Stimulated activated CD8-positive, alpha-beta memory T cell treated with anti-CD3 and anti-CD28 coated beads, Interleukin-12 subunit alpha, Interleukin-12 subunit beta, amount 100 ng/mL, for 1 hour (primary cell): Measurements from ENCODE around the gene SPRYD4.
"Not testable (repeated sequence)": the region's sequence is repeated elsewhere in the genome, so short reads cannot be mapped to it uniquely, and the experiment has no call there.

Experiments used
- DNase-seq: peaks from one replicate; pipeline ENCODE4 v3.0.0-alpha.2; 2020; ENCODE audit warnings: low read depth

Gene SPRYD4

DNA sequence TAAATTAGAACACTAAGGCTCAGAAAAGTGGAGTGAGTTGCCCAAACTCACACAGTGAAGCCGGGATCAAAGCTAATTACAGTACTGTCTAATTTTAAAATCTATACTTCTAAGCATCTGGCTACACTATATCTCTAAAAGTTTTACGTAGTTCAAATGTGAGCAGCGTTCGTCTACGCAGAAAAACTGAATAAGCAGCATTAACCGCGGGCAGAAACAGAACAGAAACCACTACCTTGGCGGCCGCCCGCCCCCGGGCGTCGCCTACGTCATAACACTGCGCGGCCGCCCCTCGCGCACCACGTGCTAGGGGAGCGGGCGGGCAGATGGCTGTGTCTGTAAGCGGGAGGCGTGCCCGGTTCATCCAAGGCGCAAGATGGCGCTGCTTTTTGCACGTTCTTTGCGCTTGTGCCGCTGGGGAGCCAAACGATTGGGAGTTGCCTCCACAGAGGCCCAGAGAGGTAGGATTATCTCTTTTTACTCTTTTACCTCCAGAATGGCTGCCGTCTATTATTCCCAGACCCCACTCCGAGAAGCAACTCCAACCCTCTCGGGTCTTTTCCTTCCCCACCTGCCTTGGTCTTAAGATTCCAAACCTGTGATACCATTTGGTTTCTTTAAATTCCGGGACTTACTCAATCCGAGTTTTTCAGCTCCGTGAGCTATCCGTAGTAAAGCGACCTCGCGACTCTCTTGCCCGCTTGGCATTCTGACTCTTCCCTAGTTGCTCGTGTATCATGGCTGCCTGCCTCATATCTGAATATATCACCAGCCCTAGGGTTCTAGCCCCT lies at the start of gene SPRYD4:
TSS of gene SPRYD4 (plus strand) at position 363 of the 791 bp plus-strand sequence. CDS start at position 377, 14 bp downstream.
- peak; percentile 89 for DNase-seq

DNA sequence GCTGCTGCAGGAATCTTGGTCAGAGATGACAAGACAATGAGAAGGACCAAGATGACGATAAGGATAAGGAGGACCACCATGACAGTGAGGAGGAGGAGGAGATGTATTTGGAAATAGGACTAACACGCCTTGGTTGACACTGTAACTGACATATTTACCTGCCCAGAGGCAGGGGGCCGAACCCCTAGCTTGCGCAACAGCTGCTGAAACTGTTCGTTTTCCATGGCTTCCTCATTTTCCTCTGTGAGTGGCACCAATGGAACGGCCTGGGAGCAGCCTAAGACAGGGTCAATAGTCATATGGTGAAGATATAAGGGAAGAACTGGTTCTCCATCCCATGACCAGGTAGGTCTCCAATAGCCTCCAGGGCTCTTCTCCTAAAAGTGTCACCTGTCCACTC lies 48.0 kb upstream of the SPRYD4 start:
- DNase-seq: no peak

- DNase-seq: no peak
These were observed 43.2 kb upstream of the SPRYD4 start for GRCh38 chr12:56425193-56425592.

GRCh38 chr12:56425940-56426438 lies 42.4 kb upstream of the SPRYD4 start:
- DNase-seq: no peak

DNA sequence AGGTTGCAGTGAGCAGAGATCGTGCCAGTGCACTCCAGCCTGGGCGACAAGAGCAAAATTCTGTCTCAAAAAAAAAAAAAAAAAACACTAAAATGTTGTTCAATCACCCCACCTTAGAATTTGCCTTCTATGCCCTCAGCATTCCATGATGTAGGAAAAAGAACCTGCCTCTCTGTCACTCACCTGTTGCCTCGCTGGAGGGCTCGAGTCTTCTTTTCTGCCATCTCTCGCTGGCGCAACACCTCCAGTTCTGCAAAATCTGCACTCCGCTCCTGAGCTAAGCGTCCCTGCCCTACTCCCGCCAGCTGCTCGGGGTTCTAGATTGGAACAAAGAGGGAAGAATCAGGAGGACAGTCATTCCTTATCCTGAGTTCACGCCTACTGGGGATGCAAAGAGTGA lies 37.1 kb upstream of the SPRYD4 start:
- no peak for DNase-seq

DNA sequence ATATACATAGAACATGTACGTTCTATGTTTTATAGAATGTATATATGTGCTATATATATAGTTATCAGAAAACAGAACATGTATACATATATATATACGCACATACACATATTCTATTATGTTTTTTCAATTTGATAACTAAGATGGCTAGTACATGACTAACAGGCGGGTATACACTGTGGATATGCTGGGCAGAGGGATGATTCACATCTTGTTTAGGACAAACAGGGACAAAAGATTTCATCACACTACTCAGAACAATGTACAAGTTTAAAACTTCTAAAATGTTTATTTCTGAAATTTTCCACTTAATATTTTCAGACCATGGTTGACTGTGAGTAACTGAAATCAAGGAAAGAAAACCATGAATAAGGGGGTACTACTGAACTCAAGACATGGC lies 36.5 kb upstream of the SPRYD4 start:
- DNase-seq: no peak

GRCh38 chr12:56434828-56435227 lies 33.5 kb upstream of the SPRYD4 start:
- no peak for DNase-seq

- no peak for DNase-seq
These were observed 30.8 kb upstream of the SPRYD4 start for GRCh38 chr12:56437430-56438176.

DNA sequence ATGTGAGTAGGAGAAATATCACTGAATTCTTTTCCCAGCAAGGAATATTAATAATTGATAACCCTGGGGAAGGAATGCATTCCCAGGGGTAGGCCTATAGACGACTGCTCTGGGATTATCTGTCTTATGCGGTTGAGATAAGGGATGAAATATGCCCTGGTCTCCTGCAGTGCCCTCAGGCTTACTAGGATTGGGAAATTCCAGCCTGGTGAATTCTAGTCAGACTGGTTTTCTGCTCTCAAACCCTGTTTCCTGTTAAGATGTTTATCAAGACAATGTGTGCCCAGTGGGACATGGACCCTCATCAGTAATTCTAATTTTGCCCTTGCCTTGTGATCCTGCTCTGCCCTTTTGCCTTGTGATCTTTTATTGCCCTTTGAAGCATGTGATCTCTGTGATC lies 25.2 kb upstream of the SPRYD4 start:
- DNase-seq: not testable (repeated sequence)

DNA sequence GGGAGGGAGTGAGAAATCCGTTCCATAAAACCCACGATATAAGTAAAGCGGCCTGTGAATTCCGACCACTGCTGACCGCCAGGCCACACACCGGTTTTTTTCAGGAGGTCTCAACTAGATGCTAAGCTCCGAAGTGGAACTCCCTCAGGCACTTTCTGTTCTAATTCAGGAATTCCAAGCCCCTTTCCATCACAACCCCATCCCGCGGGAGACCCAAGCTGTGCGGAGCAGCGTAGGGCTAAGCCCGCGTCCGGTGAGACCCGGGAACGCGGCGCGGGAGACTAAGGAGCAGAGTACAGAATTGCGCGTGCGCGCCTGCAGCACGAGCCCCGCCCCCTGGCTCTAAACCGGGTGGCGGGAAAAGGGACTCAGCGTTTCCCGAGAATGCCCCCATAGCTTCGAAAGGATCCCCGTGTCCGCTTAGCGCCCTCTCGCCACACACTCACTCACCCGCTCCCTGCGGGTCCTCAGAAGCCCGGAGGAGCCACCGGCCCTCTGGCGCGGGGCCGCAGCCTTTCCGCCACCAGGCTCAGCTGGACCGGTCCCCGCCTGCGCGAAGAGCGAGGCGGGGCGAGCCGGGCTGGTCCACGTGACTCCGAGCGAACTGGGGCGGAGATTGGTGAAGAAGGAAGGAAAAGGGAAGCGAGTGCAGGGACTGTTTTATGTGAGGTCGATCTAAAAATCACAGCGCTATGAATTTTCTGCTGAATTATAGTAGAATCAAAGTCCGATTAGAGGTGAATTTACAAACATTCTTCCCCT lies 19.3 kb upstream of the SPRYD4 start, which contains the start of gene TIMELESS:
TSS of gene TIMELESS (minus strand) at position 567 of the 762 bp plus-strand sequence. CDS start 15,256 bp downstream, outside the sequence.
- DNase-seq: peak; percentile 70

- no peak for DNase-seq
These were observed 18.8 kb upstream of the SPRYD4 start for GRCh38 chr12:56449622-56449984.

GRCh38 chr12:56450241-56450640 lies 18.1 kb upstream of the SPRYD4 start:
- no peak for DNase-seq

- DNase-seq: no peak
These were observed 17.2 kb upstream of the SPRYD4 start for GRCh38 chr12:56451147-56451546.

DNA sequence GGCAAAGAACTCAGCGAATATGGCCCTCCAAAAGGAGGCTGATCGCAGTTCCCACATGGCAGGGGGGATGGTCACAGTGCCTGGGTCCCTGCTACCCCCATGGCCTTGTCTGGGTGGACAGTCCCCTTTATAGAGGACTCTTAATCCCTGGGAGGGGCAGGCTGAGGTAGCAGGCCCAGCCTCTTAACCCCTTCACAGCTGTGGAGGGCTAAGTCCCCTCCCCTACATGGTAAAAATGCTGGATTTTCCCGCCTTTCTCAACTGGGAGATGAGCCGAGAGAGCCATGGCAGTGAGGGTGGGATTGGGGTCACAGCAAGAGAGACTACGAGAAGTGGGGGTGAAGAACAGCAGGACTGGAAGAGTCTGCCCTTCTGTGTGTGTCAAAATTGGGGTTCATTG lies 13.8 kb upstream of the SPRYD4 start, which contains the start of gene MIP:
TSS of gene MIP (minus strand) at position 101 of the 400 bp plus-strand sequence. CDS start at position 57, 44 bp downstream.
- no peak for DNase-seq

DNA sequence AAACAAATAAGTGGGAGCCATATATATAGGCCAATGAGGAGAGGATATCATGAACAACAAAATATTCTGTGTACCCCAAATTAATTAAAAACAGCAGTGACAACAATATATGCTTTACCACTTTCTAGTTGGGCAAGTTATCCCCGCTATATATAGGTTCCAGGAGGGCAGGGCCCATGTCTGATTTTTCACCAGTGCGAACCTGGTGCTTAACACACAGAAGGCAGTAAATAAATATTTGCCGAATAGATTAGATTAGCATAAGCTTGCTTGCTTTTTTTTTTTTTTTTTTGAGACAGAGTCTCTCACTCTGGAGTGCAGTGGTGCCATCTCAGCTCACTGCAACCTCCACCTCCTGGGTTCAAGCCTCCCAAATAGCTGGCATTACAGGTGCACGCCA lies 10.6 kb upstream of the SPRYD4 start:
- no peak for DNase-seq

DNA sequence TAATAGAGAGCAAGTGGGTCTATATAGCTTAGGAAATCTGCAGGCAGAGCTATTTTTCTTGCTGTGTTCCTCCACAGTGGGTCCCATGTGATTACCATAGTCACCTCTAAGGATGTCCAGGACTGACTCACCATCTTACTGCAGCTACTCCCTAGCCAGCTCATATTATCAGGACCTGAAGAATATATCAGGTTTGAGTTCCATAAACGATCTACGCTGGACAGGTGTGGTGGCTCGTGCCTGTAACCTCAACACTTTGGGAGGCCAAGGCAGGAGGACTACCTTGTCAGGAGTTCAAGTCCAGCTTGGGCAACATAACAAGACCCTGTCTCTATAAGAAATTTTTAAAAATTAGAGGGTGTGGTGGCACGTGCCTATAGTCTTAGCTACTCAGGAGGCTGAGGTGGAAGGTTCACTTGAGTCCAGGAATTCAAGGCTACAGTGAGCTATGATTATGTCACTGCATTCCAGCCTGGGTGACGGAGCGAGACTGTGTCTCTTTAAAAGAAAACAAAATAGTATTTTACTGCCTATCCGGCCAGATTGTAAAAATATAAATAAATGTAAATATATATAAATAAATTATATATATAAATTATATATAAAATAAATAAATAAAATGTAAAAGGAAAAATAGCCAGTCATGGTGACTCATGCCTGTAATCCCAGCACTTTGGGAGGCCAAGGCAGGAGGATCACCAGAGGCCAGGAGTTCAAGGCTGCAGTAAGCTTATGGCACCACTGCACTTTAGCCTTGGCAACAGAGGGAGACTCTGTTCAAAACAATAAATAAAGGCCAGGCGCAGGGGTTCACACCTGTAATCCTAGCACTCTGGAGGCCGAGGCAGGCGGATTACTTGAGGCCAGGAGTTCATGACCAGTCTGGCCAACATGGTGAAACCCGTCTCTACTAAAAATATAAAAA lies 6.9 kb upstream of the SPRYD4 start:
- no peak for DNase-seq

- DNase-seq: no peak
These were observed 5.8 kb upstream of the SPRYD4 start for GRCh38 chr12:56462565-56462964.

- DNase-seq: no peak
These were observed 891 bp downstream of the SPRYD4 start for GRCh38 chr12:56469007-56469930.

DNA sequence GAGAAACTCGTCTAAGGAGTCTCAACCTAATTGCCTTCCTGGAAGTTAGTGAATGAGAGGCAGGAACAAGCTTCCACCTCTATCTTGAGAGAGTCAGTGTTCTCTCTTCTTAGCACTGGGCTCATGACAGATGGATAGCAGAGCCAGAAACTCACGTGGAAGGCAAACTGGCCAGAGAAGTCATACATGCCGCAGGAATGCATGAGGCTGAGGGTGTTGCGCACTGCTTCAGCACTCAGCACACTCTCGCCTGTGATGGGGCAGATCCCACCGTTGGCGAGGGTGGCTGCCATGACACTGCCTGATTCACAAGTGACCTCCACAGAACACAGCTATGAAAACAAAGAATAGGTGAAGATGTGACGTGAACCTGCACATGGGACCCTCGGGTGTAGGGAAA lies 6.0 kb downstream of the SPRYD4 start:
- no peak for DNase-seq

DNA sequence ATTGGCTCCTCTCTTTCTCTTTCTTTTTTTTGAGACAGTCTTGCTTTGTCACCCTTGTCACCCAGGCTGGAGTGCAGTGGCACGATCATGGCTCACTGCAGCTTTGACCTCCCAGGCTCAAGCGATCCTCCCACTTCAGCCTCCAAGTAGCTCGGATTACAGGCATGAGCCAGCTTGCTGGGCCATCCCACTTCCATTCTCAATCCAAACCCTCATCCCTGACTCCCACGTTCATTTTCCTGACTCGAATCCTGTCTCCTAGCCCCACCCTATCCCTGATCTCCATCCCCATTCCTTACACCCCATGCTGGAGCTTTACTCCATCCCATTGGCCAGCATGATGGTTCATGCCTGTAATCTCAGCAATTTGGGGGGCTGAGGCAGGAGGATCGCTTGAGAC lies 7.8 kb downstream of the SPRYD4 start:
- DNase-seq: no peak
